Stomach (tissue), 9 donors: Measurements from ENCODE around the gene GABRR3. TPM values are rescaled to one million over a fixed set of nuclear protein-coding genes. Genes with fewer than 3 reads are reported as not detected.
A peak's percentile ranks its signal among the peaks of the same experiment; 100 is the strongest.

Experiments
- DNase-seq, 2 donors: peaks; one replicate each; pipeline versions ENCODE4 v3.0.0 to v3.0.0-alpha.2; 2013 to 2019
- H3K27ac ChIP-seq, 5 donors: fragments of 200-600 bp in 4 of 5; sonication (generic) in 4 of 5; one replicate each; pipeline ENCODE4 v1.5.1; 2013 to 2019; ENCODE audit warnings: mild to moderate bottlenecking in 1 of 5, moderate library complexity in 1 of 5
- H3K27me3 ChIP-seq, 3 donors: fragments of 200-600 bp; sonication (generic); one replicate each; pipeline ENCODE4 v1.5.1; 2017 to 2019; ENCODE audit warnings: mixed run types in 1 of 3
- H3K36me3 ChIP-seq, 4 donors: fragments of 200-600 bp; sonication (generic); 1 replicate in 3 of 4; 2 replicates in 1 of 4; pipeline ENCODE4 v1.5.1; 2016 to 2019
- H3K4me1 ChIP-seq, 4 donors: fragments of 200-600 bp; sonication (generic); one replicate each; pipeline ENCODE4 v1.5.1; 2016 to 2019
- H3K4me3 ChIP-seq, 4 donors: fragments of 200-600 bp; sonication (generic) in 3 of 4; one replicate each; pipeline ENCODE4 v1.5.1; 2016 to 2019; ENCODE audit warnings: mild to moderate bottlenecking in 1 of 4
- H3K9me3 ChIP-seq, 4 donors: fragments of 200-600 bp; sonication (generic); one replicate each; pipeline ENCODE4 v1.5.1; 2016 to 2019
- CTCF ChIP-seq, 7 experiments: fragments of 450-650 bp in 4 of 7; fragments of 200-600 bp in 3 of 7; sonication (generic) in 3 of 7; IDR thresholded peaks; one replicate each; pipeline ENCODE4 v1.5.1; 2016 to 2019; ENCODE audit warnings: antibody characterized with exemption in 7 of 7, control low read depth in 2 of 7, mild to moderate bottlenecking in 1 of 7
- EP300 ChIP-seq: sonication (generic); formaldehyde crosslinking; IDR thresholded peaks from one replicate; pipeline ENCODE4 v1.6.1; 2017; ENCODE audit warnings: antibody characterized with exemption
- POLR2A ChIP-seq, 4 donors: fragments of 450-650 bp; IDR thresholded peaks; one replicate each; pipeline ENCODE4 v1.6.1; 2016; ENCODE audit warnings: antibody characterized with exemption in 4 of 4, control low read depth in 2 of 4, mild to moderate bottlenecking in 1 of 4, moderate library complexity in 1 of 4
- POLR2AphosphoS5 ChIP-seq, 3 donors: sonication (generic); formaldehyde crosslinking; IDR thresholded peaks; one replicate each; pipeline ENCODE4 v1.6.1; 2016; ENCODE audit warnings: antibody characterized with exemption in 3 of 3
- WGBS, 5 donors: extraction: QIAGEN DNeasy Blood & Tissue Kit in 3 of 5; methylation state at CpG; one replicate each; pipeline versions ENCODE4 v1.1.5 to v1.1.7; 2013 to 2018; 5-methylcytosine and 5-hydroxymethylcytosine counted together
- intact Hi-C: fragments of 100-400 bp; cut with DNase I; formaldehyde crosslinking; loops from one replicate; pipeline ENCODE4 v1.15.1; 2023; ENCODE audit warnings: low total_unique reads
- polyA plus RNA-seq, 3 donors: library from polyadenylated mRNA; stranded (reverse); fragments of 200-250 nt; gene quantifications; one replicate each; pipeline ENCODE4 v1.2.3, GENCODE V29; 2013
- total RNA-seq, 5 donors: library from RNA; depleted of rRNA; stranded (reverse); fragments of >200 nt; gene quantifications; one replicate each; pipeline versions ENCODE4 v1.1.0 to v1.2.3, GENCODE V29; 2014 to 2016
- donor health status: healthy with polysubstance abuse.
- donor health status: Bipolar disorder and iron deficiency.
- donor health status: healthy.

GABRR3 gene
- total and polyA plus RNA-seq, 8 donors = not detected

- no peak for TF ChIP-seq POLR2AphosphoS5 (IDR thresholded peaks at IDR 0.05)
- TF ChIP-seq POLR2A (IDR thresholded peaks at IDR 0.05) = no peak
- TF ChIP-seq EP300 = no peak
- no peak for TF ChIP-seq CTCF (IDR thresholded peaks at IDR 0.05)
- no peaks in the 10 kb centered on the region for H3K9me3 ChIP-seq
- no peak for DNase-seq
- intact Hi-C loops = no loop called here
- H3K27ac ChIP-seq = no peak overlapping the region
- WGBS, 5 donors = 48 to 56% (median 49%) methylated on average over 2 of the region's 2 CpGs
- no peaks in the 10 kb centered on the region for H3K36me3 ChIP-seq
- H3K4me3 ChIP-seq = no peak overlapping the region
- no peaks in the 10 kb centered on the region for H3K27me3 ChIP-seq
- H3K4me1 ChIP-seq = no peaks in the 10 kb centered on the region
Observed at GRCh38 chr3:98029083-98029482, 6.0 kb downstream of the GABRR3 start.

GRCh38 chr3:98027085-98027446 is 8.0 kb downstream of the GABRR3 start:
- 33 to 49% (median 40%) methylated on average over 1 of the region's 1 CpG for WGBS, 5 donors
- Histone ChIP-seq H3K4me3 (no peak overlapping the region), H3K9me3 (no peaks in the 10 kb centered on the region), H3K36me3 (no peaks in the 10 kb centered on the region), H3K27ac (no peak overlapping the region), H3K27me3 (no peaks in the 10 kb centered on the region), H3K4me1 (peaks cover 0 to 13% (median 6%) of the 10 kb centered on the region in 4 donors)
- intact Hi-C loops = no loop called here
- peak in 1 of 2 donors; percentile 11 for DNase-seq
- TF ChIP-seq POLR2A (IDR thresholded peaks at IDR 0.05) (no peak), CTCF (IDR thresholded peaks at IDR 0.05) (no peak), EP300 (no peak), POLR2AphosphoS5 (IDR thresholded peaks at IDR 0.05) (no peak)

GRCh38 chr3:98026425-98027084 is 8.6 kb downstream of the GABRR3 start:
- DNase-seq = no peak
- H3K4me1 ChIP-seq = peaks cover 0 to 17% (median 8%) of the 10 kb centered on the region in 4 donors
- intact Hi-C loops = no loop called here
- WGBS, 5 donors = 87 to 91% (median 90%) methylated on average over 5 of the region's 5 CpGs
- no peaks in the 10 kb centered on the region for H3K9me3 ChIP-seq
- no peaks in the 10 kb centered on the region for H3K27me3 ChIP-seq
- TF ChIP-seq POLR2AphosphoS5 (IDR thresholded peaks at IDR 0.05) = no peak
- TF ChIP-seq CTCF (IDR thresholded peaks at IDR 0.05) = no peak
- TF ChIP-seq EP300 = no peak
- TF ChIP-seq POLR2A (IDR thresholded peaks at IDR 0.05) = no peak
- no peaks in the 10 kb centered on the region for H3K36me3 ChIP-seq
- no peak overlapping the region for H3K27ac ChIP-seq
- H3K4me3 ChIP-seq = no peak overlapping the region

- DNase-seq = no peak
- TF ChIP-seq POLR2A (IDR thresholded peaks at IDR 0.05) = no peak
- no peak for TF ChIP-seq EP300
- TF ChIP-seq POLR2AphosphoS5 (IDR thresholded peaks at IDR 0.05) = no peak
- TF ChIP-seq CTCF (IDR thresholded peaks at IDR 0.05) = no peak
- Histone ChIP-seq H3K27me3 (no peaks in the 10 kb centered on the region), H3K36me3 (no peaks in the 10 kb centered on the region), H3K9me3 (no peaks in the 10 kb centered on the region), H3K27ac (no peak overlapping the region), H3K4me3 (no peak overlapping the region), H3K4me1 (peaks cover 0 to 17% (median 8%) of the 10 kb centered on the region in 4 donors)
- intact Hi-C loops = loop anchor here (2.0 kb wide), 1 partner anchor 233 kb away; no protein-coding TSS in a partner anchor
- WGBS, 5 donors = 94 to 97% (median 94%) methylated on average over 4 of the region's 4 CpGs
Observed at GRCh38 chr3:98025392-98025945, 9.6 kb downstream of the GABRR3 start.
